CD4-positive, alpha-beta T cell treated with Interleukin-12 subunit alpha and Interleukin-12 subunit beta, for 1 hour (primary cell): Measurements from ENCODE around the gene U2AF1L4.
"Not testable (repeated sequence)": the region's sequence is repeated elsewhere in the genome, so short reads cannot be mapped to it uniquely, and the experiment has no call there.

Experiments
- DNase-seq: peaks from one replicate; pipeline ENCODE4 v3.0.0-alpha.2; 2020

U2AF1L4 gene

DNA sequence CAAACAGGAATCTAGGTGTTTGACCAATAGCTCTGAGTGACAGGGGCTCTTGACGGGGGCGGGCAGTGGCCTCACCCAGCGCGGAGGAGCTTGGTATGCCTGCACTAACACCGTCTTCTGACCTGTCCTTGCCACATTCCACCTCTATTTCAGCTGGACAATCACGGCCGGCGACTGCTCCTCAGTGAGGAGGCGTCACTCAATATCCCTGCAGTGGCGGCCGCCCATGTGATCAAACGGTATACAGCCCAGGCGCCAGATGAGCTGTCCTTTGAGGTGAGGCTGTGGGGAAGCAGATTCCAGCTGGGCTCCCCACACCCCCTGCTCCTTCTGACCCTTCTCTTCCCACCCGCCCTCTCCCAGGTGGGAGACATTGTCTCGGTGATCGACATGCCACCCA lies 34.8 kb upstream of the U2AF1L4 start:
- DNase-seq, result no peak

- DNase-seq, result no peak
Observed at GRCh38 chr19:35779033-35779432, 33.8 kb upstream of the U2AF1L4 start.

GRCh38 chr19:35777961-35778360 lies 32.7 kb upstream of the U2AF1L4 start:
- DNase-seq, result no peak

- DNase-seq, result no peak
Observed at GRCh38 chr19:35777086-35777841, 32.0 kb upstream of the U2AF1L4 start.

DNA sequence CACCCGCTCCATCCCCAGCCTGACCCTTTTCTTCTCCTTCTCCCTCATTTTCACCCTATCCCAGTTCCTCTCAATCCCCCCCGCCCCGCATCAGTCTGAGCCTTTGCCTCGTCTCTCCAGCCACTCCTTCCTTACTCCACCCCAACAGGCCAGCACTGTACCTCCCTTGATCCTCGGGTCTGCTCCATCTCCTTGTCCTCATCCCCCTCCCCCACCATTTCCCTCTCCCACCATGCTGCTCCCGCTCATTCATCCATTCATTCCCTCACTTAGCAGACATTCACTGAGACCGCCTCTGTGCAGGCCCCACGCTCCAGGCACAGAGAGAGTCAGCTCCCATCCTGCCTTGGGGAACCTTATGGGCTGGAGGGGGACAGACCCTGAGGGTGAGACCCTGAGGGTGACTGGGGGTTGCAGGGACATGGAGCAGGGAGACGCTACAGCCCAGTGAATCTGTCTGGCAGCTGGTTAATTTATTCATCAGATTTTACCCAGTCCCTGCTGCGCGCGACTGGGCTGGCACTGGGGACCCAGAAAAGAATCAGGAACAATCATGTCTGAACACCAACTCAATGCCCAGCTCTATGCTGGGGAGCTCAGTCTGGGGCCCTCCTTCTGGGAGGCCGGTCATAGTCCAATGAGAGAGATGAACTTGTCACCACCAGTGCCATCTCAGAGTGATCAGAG lies 31.0 kb upstream of the U2AF1L4 start:
- no peak for DNase-seq

DNA sequence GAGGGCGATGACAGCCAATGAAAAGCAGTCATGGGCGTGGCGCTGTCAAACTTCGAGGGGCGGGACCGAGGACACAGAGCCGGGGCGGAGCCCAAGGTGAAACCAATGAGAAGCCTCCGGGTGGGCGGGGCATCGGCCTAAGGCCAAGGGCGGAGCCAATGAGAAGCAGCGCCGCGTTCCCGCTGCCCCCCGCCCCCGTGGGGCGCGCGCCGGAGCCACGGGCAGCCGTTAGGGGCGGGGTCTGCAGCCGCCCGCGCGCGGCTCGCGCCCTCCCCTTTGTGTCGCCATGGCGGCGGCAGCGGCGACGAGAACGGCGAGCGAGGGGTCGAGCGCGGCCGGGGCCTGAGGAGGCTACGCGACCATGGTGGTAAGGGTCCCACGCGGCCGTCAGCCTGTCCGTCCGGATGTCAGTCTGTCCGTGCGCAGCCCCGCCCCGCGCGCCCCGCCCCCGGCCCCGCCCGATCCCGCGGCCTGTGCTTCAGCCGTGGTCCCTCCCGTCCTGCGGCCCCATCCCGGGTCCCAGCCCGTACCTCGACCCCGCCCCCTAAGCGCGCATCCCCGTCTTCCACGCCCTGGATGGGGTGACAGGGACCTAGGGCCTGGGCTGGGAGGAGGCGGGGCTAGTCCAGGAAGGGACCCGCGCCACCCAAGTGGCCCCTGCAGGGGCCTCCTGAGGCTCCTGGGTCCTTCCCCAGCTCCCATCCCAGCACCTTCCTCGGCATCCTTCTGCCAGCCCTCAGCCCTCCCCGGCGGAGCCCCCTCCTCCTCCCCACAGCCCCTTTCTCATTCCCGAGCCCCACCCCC lies 30.3 kb upstream of the U2AF1L4 start, which contains the start of gene ARHGAP33:
ARHGAP33 (plus strand) TSS at position 267 of the 804 bp plus-strand sequence; CDS start at position 362, 95 bp downstream.
- DNase-seq, result peak; percentile 99

- DNase-seq, result no peak
Observed at GRCh38 chr19:35775046-35775297, 29.8 kb upstream of the U2AF1L4 start.

- DNase-seq, result no peak
Observed at GRCh38 chr19:35774274-35775045, 29.2 kb upstream of the U2AF1L4 start.

DNA sequence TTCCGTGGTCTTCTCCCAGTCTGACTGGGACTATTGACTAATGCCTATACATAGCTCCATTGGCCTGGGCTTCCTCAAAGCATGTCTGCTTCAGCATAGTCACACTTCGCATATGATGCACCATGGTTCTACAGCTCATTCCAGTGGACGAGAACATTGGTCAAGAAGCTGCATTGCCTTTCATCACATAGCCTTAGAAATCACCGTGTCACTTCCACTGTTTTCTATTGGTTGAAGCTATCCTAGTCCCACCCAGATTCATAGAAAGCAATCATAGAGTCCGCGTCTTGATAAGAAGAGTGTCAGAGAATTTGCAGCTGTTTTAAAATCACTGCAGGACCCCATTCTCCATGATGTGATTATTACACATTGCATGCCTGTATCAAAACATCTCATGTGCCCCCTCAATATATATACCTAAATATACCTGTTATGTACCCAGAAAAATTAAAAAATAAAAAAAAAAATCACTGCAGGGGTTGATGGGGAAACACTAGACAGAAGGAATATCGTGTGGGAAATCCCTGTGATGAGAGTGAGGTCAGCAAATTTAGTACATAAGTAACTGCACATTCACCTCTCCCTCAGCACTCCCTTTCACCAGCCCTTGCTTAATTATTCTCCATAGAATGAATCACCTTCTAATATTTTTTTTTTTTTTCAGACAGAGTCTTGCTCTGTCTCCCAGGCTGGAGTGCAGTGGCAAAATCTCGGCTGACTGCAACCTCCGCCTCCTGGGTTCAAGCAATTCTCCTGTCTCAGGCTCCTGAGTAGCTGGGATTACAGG lies 28.0 kb upstream of the U2AF1L4 start:
- no peak for DNase-seq

- not testable (repeated sequence) for DNase-seq
Observed at GRCh38 chr19:35772362-35772761, 27.1 kb upstream of the U2AF1L4 start.

- DNase-seq, result no peak
Observed at GRCh38 chr19:35768082-35768421, 22.8 kb upstream of the U2AF1L4 start.

GRCh38 chr19:35767288-35768081 lies 22.3 kb upstream of the U2AF1L4 start:
- no peak for DNase-seq

GRCh38 chr19:35766571-35767104 lies 21.4 kb upstream of the U2AF1L4 start:
- DNase-seq, result no peak

DNA sequence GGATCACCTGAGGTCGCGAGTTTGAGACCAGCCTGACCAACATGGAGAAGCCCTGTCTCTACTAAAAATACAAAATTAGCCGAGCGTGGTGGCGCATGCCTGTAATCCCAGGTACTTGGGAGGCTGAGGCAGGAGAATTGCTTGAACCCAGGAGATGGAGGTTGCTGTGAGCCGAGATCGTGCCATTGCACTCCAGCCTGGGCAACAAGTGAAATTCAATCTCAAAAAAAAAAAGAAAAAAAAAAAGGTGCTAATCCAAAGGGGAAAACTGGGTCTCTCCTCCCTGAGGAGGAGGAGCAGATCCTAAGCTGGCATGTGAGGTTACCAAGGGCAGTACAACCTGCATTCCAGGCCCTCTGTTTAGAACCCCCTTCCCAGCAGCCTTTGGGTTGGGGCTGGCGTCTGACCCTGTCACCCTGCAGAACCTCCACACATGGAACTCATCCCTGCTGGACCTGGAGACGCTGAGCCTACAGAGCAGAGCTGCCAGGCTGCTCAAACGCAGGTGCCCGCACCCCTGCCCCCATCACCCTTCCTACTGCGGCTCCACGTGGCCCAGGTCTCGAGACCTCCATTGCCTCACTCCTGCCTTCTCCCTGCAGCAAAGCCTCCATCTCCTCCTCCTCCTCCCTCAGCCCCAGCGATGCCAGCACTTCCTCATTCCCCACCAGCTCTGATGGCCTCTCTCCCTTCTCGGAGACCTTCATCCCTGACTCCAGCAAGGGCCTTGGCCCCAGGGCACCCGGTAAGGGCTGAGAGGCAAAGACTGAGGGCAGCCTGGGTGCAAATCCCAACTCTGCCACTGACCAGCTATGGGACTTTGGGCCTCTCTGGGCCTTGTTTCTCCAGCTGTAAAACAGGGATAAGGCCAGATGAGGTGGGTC lies 19.5 kb upstream of the U2AF1L4 start:
- DNase-seq, result no peak

DNA sequence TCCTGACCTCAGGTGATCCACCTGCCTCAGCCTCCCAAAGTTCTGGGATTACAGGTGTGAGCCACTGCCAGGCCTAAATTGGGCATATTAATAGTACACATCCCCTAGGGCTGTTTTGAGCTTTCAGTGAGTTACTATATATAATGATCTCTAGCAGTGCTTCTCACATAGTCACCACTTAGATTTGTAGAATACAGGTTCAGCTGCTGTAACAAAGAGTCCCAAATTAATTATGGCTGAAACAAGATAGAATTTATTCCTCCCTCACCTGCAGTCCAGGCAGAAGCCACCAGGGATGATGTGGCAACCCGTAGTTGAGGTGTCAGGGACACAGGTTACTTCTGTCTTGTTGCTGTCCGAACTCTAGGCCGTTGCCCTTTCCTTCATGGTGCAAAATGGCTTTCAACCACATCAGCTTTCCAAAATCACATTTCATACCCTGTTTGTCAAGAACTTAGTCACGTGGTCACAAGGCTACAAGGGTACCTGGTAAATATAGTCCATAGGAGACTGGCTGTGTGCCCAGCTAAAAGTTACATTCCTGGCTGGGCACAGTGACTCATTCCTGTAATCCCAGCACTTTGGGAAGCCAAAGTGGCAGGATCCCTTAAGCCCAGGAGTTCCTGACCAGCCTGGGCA lies 15.6 kb upstream of the U2AF1L4 start:
- no peak for DNase-seq

- no peak for DNase-seq
Observed at GRCh38 chr19:35759697-35760096, 14.5 kb upstream of the U2AF1L4 start.

GRCh38 chr19:35757749-35758608 lies 12.8 kb upstream of the U2AF1L4 start, which contains the start of gene PROSER3:
PROSER3 (plus strand) TSS chr19:35758176; CDS start chr19:35758216, 40 bp downstream.
- DNase-seq, result peak; percentile 100

- no peak for DNase-seq
Observed at GRCh38 chr19:35757231-35757748, 12.1 kb upstream of the U2AF1L4 start.
